GM18870 (cell line): ENCODE results near the gene LTO1.

Source experiments
- ATAC-seq: cut with Tn5 transposase; IDR thresholded peaks from one replicate; pipeline ENCODE4 v1.9.1; 2021; ENCODE audit warnings: moderate library complexity; ENCODE audit not compliant: unreplicated experiment

Gene LTO1

GRCh38 chr11:69647390-69647748 is 27.8 kb downstream of the LTO1 start:
- no peak for ATAC-seq

GRCh38 chr11:69646493-69647389 is 28.4 kb downstream of the LTO1 start:
- ATAC-seq = no peak

- ATAC-seq = no peak
These were observed 29.2 kb downstream of the LTO1 start for GRCh38 chr11:69645801-69646492.

- ATAC-seq = no peak
These were observed 30.0 kb downstream of the LTO1 start for GRCh38 chr11:69644962-69645675.

- ATAC-seq = no peak
These were observed 30.8 kb downstream of the LTO1 start for GRCh38 chr11:69644071-69644961.

- ATAC-seq = no peak
These were observed 31.5 kb downstream of the LTO1 start for GRCh38 chr11:69643646-69644045.

- ATAC-seq = no peak
These were observed 32.1 kb downstream of the LTO1 start for GRCh38 chr11:69642913-69643632.

- ATAC-seq = no peak
These were observed 32.6 kb downstream of the LTO1 start for GRCh38 chr11:69642549-69642912.

- no peak for ATAC-seq
These were observed 33.2 kb downstream of the LTO1 start for GRCh38 chr11:69641681-69642548.

GRCh38 chr11:69640995-69641581 is 34.1 kb downstream of the LTO1 start, which contains the start of gene CCND1:
Gene CCND1 (plus strand): TSS chr11:69641156. CDS start chr11:69641314, 158 bp downstream.
- ATAC-seq = no peak

- ATAC-seq = no peak
These were observed 34.7 kb downstream of the LTO1 start for GRCh38 chr11:69640260-69640994.

- no peak for ATAC-seq
These were observed 35.3 kb downstream of the LTO1 start for GRCh38 chr11:69639831-69640230.

GRCh38 chr11:69638941-69639681 is 36.0 kb downstream of the LTO1 start:
- no peak for ATAC-seq

- no peak for ATAC-seq
These were observed 36.9 kb downstream of the LTO1 start for GRCh38 chr11:69637941-69638871.

- no peak for ATAC-seq
These were observed 37.8 kb downstream of the LTO1 start for GRCh38 chr11:69637198-69637940.
